Epithelial cell of proximal tubule (primary cell): ENCODE measurements around the gene PTPRN2. TPM values are rescaled to one million over a fixed set of nuclear protein-coding genes. Genes with fewer than 3 reads are reported as not detected.

Experiments used
- DNase-seq: peaks from one replicate; pipeline ENCODE4 v3.0.0-alpha.2; 2011; ENCODE audit warnings: low read depth
- H3K4me3 ChIP-seq: 2 replicates; pipeline ENCODE4 v1.5.1; 2011; ENCODE audit warnings: low read depth, mild to moderate bottlenecking, low read length
- CTCF ChIP-seq: conservative IDR thresholded peaks from 2 replicates; pipeline ENCODE4 v1.5.1; 2012; ENCODE audit warnings: low read depth, mild to moderate bottlenecking, low read length
- total RNA-seq: library from RNA; depleted of rRNA; stranded (reverse); fragments of >200 nt; gene quantifications from 2 replicates; pipeline ENCODE4 v1.2.3, GENCODE V29; 2015

PTPRN2 gene
- total RNA-seq, 1 donor from 2014 or later = 2.8 TPM

DNA sequence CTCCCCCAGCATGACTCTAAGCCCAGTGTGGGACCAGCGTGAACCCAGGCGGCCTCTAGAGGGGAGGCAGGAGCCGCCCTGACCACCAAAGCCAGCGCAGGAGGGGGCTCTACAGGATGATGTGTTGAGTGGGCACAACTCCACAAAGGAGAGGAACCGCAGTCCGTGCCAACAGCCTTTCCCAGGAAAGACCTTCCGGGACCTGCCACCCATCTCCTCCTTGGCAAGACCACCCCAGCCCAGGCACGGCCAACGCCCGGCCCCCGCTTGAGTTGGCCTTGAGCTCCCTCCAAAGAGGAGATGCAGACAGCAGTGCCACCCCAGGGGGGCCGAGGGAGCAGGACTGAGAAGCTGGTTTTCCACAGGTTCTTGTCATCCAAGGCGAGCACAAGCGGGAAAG is 38.9 kb downstream of the PTPRN2 start:
- no peak for TF ChIP-seq CTCF
- no peak for DNase-seq
- no peak overlapping the region for H3K4me3 ChIP-seq

DNA sequence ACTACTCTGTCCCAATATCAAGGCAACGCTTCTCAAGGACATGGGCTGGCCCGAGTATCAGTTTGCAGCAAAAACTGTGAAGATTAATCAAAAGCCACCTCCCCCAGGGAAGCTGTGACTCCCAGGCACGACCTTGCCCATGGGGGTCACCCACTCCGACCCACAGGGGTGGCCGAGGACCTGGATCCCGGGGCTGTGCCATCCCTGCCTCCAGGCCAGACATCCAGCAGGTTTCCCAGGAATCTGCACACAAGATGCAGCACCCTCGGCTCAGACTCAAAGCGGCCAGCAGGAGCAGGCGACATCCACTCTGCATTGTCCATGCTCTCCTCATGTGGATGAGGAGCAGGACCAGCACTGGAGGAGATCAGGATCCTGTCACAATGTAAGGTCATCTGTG is 39.8 kb downstream of the PTPRN2 start:
- DNase-seq = no peak
- H3K4me3 ChIP-seq = no peak overlapping the region
- TF ChIP-seq CTCF = no peak

GRCh38 chr7:158546626-158547025 is 41.0 kb downstream of the PTPRN2 start:
- no peak for DNase-seq
- H3K4me3 ChIP-seq = no peak overlapping the region
- TF ChIP-seq CTCF = no peak

DNA sequence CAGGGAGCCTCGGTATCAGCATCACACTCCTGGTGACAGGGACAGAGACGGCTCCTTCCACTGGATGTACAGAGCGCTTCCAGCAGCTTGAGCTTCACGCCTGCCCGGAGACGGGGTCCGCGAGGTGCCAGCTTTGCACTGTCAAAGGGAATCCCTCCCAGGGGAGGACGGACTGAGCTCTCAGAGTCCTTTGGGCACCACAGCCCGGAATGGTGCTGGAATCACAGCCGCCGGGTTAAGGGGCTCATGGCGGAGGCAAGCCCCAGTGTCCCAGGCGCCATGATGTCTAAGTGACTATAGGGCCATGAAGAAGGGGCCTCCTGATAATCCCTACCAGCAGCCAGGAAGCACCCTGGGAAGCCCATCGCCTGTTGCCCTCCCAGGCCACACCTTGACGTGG is 41.4 kb downstream of the PTPRN2 start:
- no peak overlapping the region for H3K4me3 ChIP-seq
- TF ChIP-seq CTCF = no peak
- no peak for DNase-seq

- TF ChIP-seq CTCF = no peak
- no peak for DNase-seq
- no peak overlapping the region for H3K4me3 ChIP-seq
Observed at GRCh38 chr7:158544708-158545107, 42.9 kb downstream of the PTPRN2 start.

DNA sequence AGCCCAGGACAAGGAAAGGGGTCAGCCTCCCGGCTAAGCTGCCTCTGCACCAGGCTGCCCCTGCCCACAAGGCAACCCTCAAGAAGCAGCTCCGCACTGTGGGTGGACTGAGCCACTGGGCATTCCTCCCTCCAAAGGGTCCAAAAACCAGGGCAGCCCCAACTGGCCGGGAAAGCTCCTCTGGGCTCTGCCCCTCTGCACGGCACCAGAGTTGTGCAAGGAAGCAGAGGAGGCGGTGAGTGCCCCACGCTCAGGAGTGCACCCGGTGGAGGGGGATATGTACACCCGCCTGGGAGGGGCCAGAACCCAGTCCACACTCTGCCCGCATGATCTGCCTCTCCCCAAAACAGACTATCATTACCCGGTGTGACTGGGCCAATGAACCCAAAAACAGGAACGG is 43.8 kb downstream of the PTPRN2 start:
- no peak for TF ChIP-seq CTCF
- no peak for DNase-seq
- no peak overlapping the region for H3K4me3 ChIP-seq

DNA sequence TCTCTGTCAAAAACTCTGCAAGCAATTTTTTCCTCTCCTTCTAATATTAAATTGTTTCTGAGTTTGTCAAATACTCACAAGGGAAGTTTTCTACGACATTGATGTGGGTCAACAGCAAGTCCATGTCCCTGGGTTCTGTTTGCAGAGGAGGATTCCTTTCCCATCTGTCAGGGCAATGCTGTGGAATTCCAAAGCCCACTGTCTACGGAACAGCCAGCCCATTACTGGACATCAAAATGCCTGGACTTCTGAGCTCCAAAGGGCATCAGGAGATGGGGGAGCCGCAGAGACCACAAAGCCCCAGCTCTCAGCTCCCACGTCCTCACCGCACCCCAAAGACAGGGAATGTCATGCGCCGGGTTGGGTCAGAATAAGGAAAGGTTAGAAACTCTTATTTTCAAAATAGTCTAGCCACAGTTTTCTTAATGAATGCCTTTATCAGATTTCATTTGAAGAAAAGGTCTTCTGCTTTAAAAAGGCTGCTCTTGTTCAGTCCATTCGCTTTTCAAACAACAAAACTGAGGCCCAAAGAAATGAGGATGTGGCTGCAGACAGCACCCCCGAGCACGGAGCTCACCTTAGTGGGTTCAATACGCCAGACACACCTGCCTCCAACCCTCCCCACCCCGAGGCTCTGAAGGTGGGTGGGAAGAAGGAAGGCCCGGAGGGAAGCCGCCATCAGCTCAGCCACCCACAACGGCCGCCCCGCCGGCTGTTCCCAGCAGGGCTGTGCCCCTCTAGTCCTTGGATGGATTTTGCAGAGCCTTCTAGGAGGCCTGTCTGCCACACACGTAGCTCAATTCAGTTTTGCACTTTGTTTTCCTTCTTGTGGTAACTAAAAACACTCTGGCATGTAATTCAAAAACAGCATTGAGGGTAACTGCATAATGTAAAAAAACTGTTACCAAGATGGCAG is 44.7 kb downstream of the PTPRN2 start:
- no peak overlapping the region for H3K4me3 ChIP-seq
- DNase-seq = no peak
- no peak for TF ChIP-seq CTCF
